Esophagus mucosa (tissue), 1 donor: ENCODE data around the gene OR52E4. TPM values are rescaled to one million over a fixed set of nuclear protein-coding genes. Genes with fewer than 3 reads are reported as not detected.

Experiments
- ATAC-seq: fragments of 200-7000 bp; cut with Tn5 transposase; one replicate; pipeline ENCODE4 v1.9.1; 2020
- total RNA-seq: library from RNA; stranded (reverse); gene quantifications from one replicate; pipeline ENCODE4 v1.2.4, GENCODE V29; 2023
- donor health status: DM: yes; HTN: yes; CAD: no.

Gene OR52E4
- total RNA-seq, 1 donor from 2014 or later: not detected

- no peak for ATAC-seq
Measured at GRCh38 chr11:5929571-5930368, 49.3 kb downstream of the OR52E4 start.

GRCh38 chr11:5930614-5931013 lies 50.2 kb downstream of the OR52E4 start:
- no peak for ATAC-seq

DNA sequence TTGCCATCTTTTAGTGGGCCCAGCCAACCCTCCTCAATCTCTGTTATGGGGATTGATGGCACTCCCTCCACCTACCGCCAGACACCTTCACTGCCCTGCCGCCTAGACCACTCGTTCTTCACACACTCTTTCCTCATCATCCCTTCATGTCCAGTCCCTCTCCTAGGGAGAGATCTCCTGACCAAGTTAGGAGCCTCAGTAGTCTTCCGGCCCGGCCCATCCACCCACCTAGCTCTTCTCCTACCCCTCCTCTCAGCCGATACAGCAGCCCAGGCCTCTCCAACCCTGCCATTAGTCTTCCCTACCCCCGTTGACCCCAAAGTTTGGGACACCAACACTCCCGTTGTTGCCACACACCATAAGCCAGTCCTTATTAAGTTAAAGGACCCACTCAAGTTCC lies 50.6 kb downstream of the OR52E4 start:
- ATAC-seq: no peak

DNA sequence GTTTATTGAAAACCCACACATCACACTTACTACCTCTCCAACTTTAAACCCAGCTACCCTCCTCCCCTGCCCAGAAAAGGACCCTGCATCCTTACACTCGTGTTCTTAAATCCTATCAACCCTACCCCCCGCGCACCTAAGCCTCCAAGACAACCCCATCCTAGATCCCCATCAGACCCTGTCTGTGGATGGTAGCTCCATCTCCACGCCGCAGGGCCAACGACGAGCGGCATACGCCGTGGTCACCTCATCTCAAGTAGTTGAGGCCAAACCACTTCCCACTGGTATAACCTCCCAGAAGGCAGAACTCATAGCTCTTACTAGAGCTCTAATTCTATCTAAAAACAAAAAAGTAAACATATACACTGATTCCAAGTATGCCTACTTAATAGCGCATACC lies 52.2 kb downstream of the OR52E4 start:
- no peak for ATAC-seq

DNA sequence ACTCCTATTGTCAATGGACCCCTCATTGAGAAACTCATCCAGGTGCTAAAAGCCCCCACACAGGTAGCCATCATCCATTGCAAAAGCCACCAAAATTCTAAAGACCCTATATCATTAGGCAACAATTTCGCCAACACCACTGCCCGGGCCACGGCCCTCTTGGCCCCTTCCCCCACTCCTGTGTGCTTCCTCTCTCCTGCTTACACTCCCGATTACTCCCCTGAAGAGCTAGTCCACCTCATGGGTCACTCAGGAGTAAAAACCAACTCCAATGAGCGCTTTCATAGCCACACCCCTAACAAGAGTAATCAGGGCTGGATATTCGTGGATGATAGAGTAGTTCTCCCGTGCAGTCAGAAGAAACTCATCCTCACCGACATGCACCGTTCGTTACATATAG lies 52.7 kb downstream of the OR52E4 start:
- ATAC-seq: no peak

Other genes starting within 250 kb of the OR52E4 start
- gene TRIM5, start 195.6 kb upstream of the OR52E4 start, total RNA-seq: 8.8 TPM
- gene TRIM22, start 190.8 kb upstream of the OR52E4 start, total RNA-seq: 21.7 TPM
- gene OR56B1, start 144.2 kb upstream of the OR52E4 start, total RNA-seq: not detected
- not detected for gene OR52N4, start 126.4 kb upstream of the OR52E4 start, total RNA-seq
- gene OR52N5, start 97.3 kb upstream of the OR52E4 start, total RNA-seq: not detected
- gene OR52N1, start 89.4 kb upstream of the OR52E4 start, total RNA-seq: not detected
- gene OR52N2, start 71.7 kb upstream of the OR52E4 start, total RNA-seq: not detected
- not detected for gene OR52E6, start 38.7 kb upstream of the OR52E4 start, total RNA-seq
- gene OR52E8, start 22.9 kb upstream of the OR52E4 start, total RNA-seq: not detected
- gene OR52E5, start 12.6 kb downstream of the OR52E4 start, total RNA-seq: not detected
- not detected for gene OR56A3, start 61.6 kb downstream of the OR52E4 start, total RNA-seq
- gene OR56A5, start 87.9 kb downstream of the OR52E4 start, total RNA-seq: not detected
- gene OR52L1, start 106.4 kb downstream of the OR52E4 start, total RNA-seq: not detected
- gene OR56A4, start 126.3 kb downstream of the OR52E4 start, total RNA-seq: not detected
- gene OR56A1, start 150.1 kb downstream of the OR52E4 start, total RNA-seq: not detected
- not detected for gene OR56B4, start 227.1 kb downstream of the OR52E4 start, total RNA-seq